GM19455 (cell line): ENCODE results near the gene CPA1.

Experiments used
- ATAC-seq: cut with Tn5 transposase; IDR thresholded peaks from one replicate; pipeline ENCODE4 v1.9.1; 2021; ENCODE audit not compliant: unreplicated experiment

CPA1 gene

GRCh38 chr7:130425796-130426195 lies 45.5 kb downstream of the CPA1 start:
- no peak for ATAC-seq

- no peak for ATAC-seq
Measured at GRCh38 chr7:130426564-130426963, 46.3 kb downstream of the CPA1 start.

GRCh38 chr7:130429019-130429418 lies 48.7 kb downstream of the CPA1 start:
- ATAC-seq: no peak

- no peak for ATAC-seq
Measured at GRCh38 chr7:130430115-130430514, 49.8 kb downstream of the CPA1 start.

- ATAC-seq: no peak
Measured at GRCh38 chr7:130430841-130431666, 50.8 kb downstream of the CPA1 start.

GRCh38 chr7:130432886-130433285 lies 52.6 kb downstream of the CPA1 start:
- no peak for ATAC-seq

- ATAC-seq: no peak
Measured at GRCh38 chr7:130433301-130433700, 53.0 kb downstream of the CPA1 start.

- no peak for ATAC-seq
Measured at GRCh38 chr7:130435311-130435854, 55.1 kb downstream of the CPA1 start.

GRCh38 chr7:130436253-130436652 lies 56.0 kb downstream of the CPA1 start:
- no peak for ATAC-seq
